SIG-M5 treated with dmso at 0.1 percent for 504 hours (cell line): ENCODE measurements around the gene POMGNT2.
"Not testable (repeated sequence)": the region's sequence is repeated elsewhere in the genome, so short reads cannot be mapped to it uniquely, and the experiment has no call there.

ENCODE experiments used
- DNase-seq: peaks from one replicate; lab custom pipeline; 2025; ENCODE audit not compliant: unreplicated experiment; lab: John Stamatoyannopoulos, UW

POMGNT2 gene

GRCh38 chr3:43077261-43077660, 28.6 kb downstream of the POMGNT2 start:
- DNase-seq, result no peak

GRCh38 chr3:43076857-43077256, 29.0 kb downstream of the POMGNT2 start:
- no peak for DNase-seq

- no peak for DNase-seq
These were observed 29.8 kb downstream of the POMGNT2 start for GRCh38 chr3:43075904-43076661.

GRCh38 chr3:43074901-43075689, 30.8 kb downstream of the POMGNT2 start:
- no peak for DNase-seq

- DNase-seq, result no peak
These were observed 31.4 kb downstream of the POMGNT2 start for GRCh38 chr3:43074482-43074881.

GRCh38 chr3:43073836-43074220, 32.1 kb downstream of the POMGNT2 start:
- DNase-seq, result no peak

- no peak for DNase-seq
These were observed 32.6 kb downstream of the POMGNT2 start for GRCh38 chr3:43073116-43073835.

GRCh38 chr3:43072361-43072760, 33.5 kb downstream of the POMGNT2 start:
- DNase-seq, result no peak

- DNase-seq, result no peak
These were observed 34.5 kb downstream of the POMGNT2 start for GRCh38 chr3:43071313-43071893.

GRCh38 chr3:43070670-43071069, 35.2 kb downstream of the POMGNT2 start:
- not testable (repeated sequence) for DNase-seq

GRCh38 chr3:43063114-43063513, 42.8 kb downstream of the POMGNT2 start:
- no peak for DNase-seq

GRCh38 chr3:43062564-43063040, 43.3 kb downstream of the POMGNT2 start:
- no peak for DNase-seq

GRCh38 chr3:43062040-43062563, 43.8 kb downstream of the POMGNT2 start:
- DNase-seq, result no peak

- DNase-seq, result no peak
These were observed 44.6 kb downstream of the POMGNT2 start for GRCh38 chr3:43061101-43061895.

GRCh38 chr3:43059456-43059855, 46.4 kb downstream of the POMGNT2 start:
- DNase-seq, result no peak

GRCh38 chr3:43055806-43056770, 49.8 kb downstream of the POMGNT2 start:
- DNase-seq, result no peak

GRCh38 chr3:43055393-43055792, 50.5 kb downstream of the POMGNT2 start:
- no peak for DNase-seq

- no peak for DNase-seq
These were observed 51.1 kb downstream of the POMGNT2 start for GRCh38 chr3:43054754-43055153.

GRCh38 chr3:43053291-43053690, 52.6 kb downstream of the POMGNT2 start:
- DNase-seq, result no peak
